Subcutaneous adipose tissue (tissue), 4 donors: Measurements from ENCODE around the gene RAPGEF4. TPM values are rescaled to one million over a fixed set of nuclear protein-coding genes. Genes with fewer than 3 reads are reported as not detected.

Source experiments
- total RNA-seq, 4 donors: library from RNA; depleted of rRNA; stranded (reverse); fragments of >200 nt; gene quantifications; one replicate each; pipeline ENCODE4 v1.1.0, GENCODE V29; 2016
- TF ChIP-seq, protein P1 (sequence below): fragments of 450-650 bp; IDR thresholded peaks from one replicate; pipeline ENCODE4 v1.5.1; 2016; ENCODE audit warnings: low read depth, mild to moderate bottlenecking, control low read depth, antibody characterized with exemption, moderate library complexity

Gene RAPGEF4
- total RNA-seq, 4 donors from 2014 or later = 7.0 to 15.0 (median 11.2) TPM

DNA sequence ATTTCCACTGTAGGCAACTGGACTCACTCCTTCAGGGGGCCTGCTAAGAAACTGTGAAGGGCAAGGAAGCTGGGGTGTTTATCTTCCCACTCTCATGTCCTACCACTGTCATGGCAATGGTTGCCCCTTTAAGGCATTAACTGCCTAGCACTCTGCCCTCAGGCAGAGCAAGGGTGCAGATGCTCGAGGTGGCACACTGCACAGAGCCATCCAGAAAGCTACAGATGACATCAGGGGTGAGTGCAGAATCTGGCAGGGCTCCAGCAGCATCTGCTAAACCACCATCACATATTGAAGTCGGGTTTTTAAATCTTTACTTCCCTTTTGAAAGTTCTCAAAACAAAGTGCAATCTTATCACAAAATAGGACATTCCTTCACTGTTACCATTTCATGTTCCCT, 75.4 kb downstream of the RAPGEF4 start:
- TF ChIP-seq, protein P1, sequence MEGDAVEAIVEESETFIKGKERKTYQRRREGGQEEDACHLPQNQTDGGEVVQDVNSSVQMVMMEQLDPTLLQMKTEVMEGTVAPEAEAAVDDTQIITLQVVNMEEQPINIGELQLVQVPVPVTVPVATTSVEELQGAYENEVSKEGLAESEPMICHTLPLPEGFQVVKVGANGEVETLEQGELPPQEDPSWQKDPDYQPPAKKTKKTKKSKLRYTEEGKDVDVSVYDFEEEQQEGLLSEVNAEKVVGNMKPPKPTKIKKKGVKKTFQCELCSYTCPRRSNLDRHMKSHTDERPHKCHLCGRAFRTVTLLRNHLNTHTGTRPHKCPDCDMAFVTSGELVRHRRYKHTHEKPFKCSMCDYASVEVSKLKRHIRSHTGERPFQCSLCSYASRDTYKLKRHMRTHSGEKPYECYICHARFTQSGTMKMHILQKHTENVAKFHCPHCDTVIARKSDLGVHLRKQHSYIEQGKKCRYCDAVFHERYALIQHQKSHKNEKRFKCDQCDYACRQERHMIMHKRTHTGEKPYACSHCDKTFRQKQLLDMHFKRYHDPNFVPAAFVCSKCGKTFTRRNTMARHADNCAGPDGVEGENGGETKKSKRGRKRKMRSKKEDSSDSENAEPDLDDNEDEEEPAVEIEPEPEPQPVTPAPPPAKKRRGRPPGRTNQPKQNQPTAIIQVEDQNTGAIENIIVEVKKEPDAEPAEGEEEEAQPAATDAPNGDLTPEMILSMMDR = no peak

DNA sequence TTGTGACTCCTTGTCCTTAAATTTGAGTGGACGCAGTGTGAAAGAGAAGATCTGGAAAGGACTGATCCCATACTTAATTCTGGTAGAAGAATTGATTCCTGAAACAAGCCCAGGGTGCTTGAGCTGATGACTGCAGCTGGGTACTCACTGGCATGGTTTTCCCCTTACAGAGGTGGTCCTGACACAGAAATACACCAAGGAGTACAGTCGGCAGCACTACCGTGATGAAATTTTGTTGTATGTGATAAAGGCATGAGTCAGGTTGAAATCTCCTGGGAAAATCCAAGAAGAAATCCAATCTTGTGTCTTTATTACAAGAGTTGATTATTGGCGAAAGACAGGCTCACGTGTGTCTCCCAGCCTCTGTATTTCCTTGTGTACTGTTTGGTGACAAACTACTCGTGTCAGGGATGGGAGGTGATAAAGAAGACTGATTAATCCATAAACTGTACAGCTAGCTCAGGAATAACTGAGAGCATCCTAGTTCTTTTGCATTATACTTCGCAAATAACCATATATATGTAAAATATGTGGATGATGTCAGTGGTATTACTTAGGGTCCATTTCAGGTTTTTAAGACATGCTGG, 76.6 kb downstream of the RAPGEF4 start:
- TF ChIP-seq, protein P1 = no peak

DNA sequence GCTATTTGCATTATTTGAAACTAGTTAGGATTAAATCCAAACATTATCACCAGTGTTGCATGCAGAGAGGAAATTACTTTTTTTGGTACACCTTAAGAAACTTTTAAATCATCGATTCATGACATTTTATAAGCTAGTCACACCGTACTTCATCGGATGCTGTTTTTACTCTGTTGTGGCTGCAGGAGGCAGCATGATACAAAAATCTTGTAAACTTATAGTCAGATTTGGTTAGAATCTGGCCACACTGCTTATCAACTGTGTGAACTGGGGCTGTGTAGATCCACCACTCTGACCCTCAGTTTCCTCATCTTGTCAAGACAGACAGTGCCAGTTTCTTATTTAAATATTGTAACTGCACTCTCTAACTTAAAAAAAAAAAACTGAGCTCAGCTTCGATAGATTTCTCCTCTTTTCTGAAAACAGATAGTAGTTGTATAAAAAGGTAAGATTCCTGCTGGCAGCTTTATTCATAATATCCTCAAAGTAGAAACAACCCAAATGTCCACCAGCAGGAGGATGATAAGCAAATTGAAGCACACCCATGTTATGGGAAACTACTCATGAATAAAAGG, 77.8 kb downstream of the RAPGEF4 start:
- TF ChIP-seq, protein P1 = no peak

DNA sequence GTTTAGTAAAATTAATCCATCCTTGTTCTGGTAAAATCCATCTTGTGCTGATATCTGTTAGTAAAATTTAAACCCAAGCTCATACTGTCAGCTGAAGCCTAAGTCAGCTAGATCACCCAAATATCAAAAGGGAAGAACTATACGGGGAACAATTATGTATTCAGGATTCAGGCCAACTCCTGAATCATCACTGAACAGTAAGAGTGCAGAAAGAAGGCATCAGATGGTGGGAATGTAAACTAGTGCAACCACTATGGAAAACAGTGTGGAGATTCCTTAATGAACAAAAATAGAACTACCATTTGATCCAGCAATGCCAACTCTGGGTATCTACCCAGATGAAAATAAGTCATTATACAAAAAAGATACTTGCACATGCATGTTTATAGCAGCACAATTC, 81.8 kb downstream of the RAPGEF4 start:
- TF ChIP-seq, protein P1 = no peak

DNA sequence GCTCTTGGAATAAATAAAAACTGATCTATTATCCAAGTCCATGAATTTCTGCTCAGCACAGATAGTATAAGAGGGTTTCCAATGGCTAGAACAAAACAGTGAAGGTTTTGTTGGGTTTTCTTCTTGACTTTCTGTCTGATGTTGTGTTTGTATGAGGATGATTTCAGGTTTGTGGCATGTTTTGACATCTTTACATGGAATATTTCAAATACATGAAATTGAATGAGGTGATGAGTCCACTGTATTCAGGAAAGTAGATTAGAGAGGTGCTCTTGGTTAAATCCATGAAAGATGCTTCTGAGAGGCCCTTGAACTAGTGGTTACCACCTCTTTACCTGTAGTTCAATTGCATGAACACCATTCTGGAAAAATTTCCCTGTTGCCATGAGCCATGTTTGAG, 84.3 kb downstream of the RAPGEF4 start:
- TF ChIP-seq, protein P1 = no peak

DNA sequence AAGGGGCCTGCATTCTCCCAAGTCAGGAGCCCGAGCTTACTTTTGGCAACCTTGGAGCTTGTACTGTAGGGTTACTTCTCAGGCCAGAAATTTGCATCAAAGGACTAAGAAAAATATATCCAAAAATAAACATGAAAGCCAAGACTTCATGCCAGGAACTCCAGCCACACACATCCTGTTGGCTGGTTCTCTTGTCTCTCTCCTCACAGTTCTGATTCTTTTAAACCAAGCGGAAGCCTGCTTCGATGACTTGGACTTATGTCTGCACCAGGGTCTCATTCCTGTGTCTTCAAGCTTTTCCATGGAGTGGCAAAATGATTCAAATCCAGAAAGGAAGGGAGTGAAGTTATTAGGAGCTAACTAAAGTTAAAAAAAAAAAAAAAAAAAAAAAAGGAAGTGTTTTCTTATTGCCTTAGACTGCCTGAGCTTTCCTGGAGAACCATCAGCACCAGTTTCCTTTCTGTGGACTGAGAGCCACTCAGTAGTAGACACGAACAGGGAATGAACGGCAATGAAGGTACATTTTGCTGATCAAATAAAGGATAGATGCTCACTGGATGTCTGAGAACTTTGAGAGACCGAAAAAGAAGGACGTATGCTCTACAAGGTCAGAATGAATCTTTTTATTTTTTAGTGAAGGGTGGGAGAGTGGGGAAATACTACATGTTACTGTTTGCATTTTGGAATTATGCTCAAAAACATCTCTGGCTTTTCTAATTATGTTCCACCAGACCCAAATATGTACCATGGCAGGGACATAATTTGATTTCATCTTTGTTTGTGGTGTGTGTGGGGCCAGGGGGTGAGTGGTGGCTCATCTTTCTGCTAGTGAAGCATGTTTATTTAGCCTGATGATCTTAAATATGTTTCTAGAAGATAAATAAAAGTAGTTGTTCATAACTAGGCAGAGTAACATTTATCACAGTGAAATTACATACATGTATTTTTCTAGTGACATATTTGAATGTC, 86.0 kb downstream of the RAPGEF4 start:
- TF ChIP-seq, protein P1 = no peak

DNA sequence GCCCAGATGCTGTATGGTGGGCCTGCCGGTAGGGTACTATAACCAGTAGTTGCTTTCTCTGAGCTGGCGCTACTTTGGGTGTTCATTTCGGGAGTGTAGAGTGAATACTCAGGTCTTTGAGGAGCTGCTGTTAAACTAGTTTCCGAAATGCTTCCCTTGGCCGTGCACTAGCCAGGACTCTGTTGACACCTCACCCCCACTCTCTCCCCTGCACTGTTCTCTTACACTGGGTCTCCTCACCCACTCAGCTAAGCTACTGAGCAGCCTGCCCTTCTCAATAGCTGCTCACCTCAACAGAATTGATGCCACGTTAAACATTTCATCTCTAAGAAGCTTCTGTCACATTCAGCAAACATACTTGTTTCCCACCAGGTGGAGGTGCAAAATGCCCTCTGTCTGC, 86.9 kb downstream of the RAPGEF4 start:
- TF ChIP-seq, protein P1 = no peak
